ENCODE data around the gene MYOZ1.

GRCh38 chr10:73614720-73615119 is 26.6 kb downstream of the MYOZ1 start:
- TF ChIP-seq CTCF (IDR thresholded peaks at IDR 0.05; ENCODE audit: low read depth, low read length) (no peak), EZH2phosphoT487 (IDR thresholded peaks at IDR 0.05; ENCODE audit: low read depth) (no peak)
